ENCODE measurements around the gene PLA2G4C. TPM values are rescaled to one million over a fixed set of nuclear protein-coding genes. Genes with fewer than 3 reads are reported as not detected.

PLA2G4C gene
- total RNA-seq, 1 experiment from 2014 or later = 4.5 TPM

DNA sequence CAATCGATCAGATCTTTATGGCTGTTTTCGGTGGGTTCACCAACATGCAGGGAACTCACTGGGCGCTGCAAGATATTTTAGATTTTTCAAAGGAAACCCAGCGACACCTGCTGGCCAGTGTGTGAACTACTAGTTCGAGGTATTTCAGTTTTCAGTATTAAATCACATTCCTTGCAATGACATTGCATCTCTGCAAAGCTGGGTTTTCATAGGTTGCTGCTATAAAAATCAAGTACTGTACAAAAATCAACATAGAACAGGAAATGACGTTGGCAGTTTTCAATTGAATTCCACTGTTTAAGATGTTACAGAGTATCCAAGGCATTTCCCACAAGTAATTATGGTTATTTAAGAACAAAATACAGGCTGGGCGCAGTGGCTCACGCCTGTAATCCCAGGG, 41.9 kb upstream of the PLA2G4C start:
- H3K27ac Mint-ChIP-seq = peak overlapping the region; percentile 57; the same call in 1 of the 2 replicates
- ChIA-PET POLR2A (no interaction called here), CTCF (interaction anchor here (0.6 to 2.4 kb wide), 18 partner anchors 11 to 526 kb away, joined by 3 to 11 read pairs (median 4); partner anchors contain the start of genes LIG1, PLA2G4C and ZSWIM9)
- peaks cover 23% of the 10 kb centered on the region for H3K36me3 Mint-ChIP-seq
- no peaks in the 10 kb centered on the region for H3K27me3 Mint-ChIP-seq (ENCODE audit: low read depth)
- H3K4me3 Mint-ChIP-seq = no peak overlapping the region
- DNase-seq (ENCODE audit: low spot score) (peak; percentile 72), ATAC-seq (peak; percentile 59)
- no peaks in the 10 kb centered on the region for H3K4me1 Mint-ChIP-seq
- TF ChIP-seq, protein P1, sequence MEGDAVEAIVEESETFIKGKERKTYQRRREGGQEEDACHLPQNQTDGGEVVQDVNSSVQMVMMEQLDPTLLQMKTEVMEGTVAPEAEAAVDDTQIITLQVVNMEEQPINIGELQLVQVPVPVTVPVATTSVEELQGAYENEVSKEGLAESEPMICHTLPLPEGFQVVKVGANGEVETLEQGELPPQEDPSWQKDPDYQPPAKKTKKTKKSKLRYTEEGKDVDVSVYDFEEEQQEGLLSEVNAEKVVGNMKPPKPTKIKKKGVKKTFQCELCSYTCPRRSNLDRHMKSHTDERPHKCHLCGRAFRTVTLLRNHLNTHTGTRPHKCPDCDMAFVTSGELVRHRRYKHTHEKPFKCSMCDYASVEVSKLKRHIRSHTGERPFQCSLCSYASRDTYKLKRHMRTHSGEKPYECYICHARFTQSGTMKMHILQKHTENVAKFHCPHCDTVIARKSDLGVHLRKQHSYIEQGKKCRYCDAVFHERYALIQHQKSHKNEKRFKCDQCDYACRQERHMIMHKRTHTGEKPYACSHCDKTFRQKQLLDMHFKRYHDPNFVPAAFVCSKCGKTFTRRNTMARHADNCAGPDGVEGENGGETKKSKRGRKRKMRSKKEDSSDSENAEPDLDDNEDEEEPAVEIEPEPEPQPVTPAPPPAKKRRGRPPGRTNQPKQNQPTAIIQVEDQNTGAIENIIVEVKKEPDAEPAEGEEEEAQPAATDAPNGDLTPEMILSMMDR (IDR thresholded peaks at IDR 0.05) = peak; percentile 79
- no peak for TF ChIP-seq E2F5 (CRISPR knock-in tag; IDR thresholded peaks at IDR 0.05)
- H3K9me3 Mint-ChIP-seq = no peaks in the 10 kb centered on the region

GRCh38 chr19:48149430-48149829, 38.8 kb upstream of the PLA2G4C start:
- TF ChIP-seq ESRRA (CRISPR knock-in tag; IDR thresholded peaks at IDR 0.05; ENCODE audit: borderline replicate concordance) (no peak), PREB (CRISPR knock-in tag; IDR thresholded peaks at IDR 0.05; ENCODE audit: borderline replicate concordance) (no peak), TP53 (CRISPR knock-in tag; IDR thresholded peaks at IDR 0.05) (no peak), ELF4 (CRISPR knock-in tag; IDR thresholded peaks at IDR 0.05; ENCODE audit: low read depth) (no peak), SOX15 (CRISPR knock-in tag; IDR thresholded peaks at IDR 0.05) (no peak)
- Mint-ChIP-seq H3K36me3 (peaks cover 32% of the 10 kb centered on the region), H3K4me1 (no peaks in the 10 kb centered on the region), H3K4me3 (no peak overlapping the region), H3K9me3 (no peaks in the 10 kb centered on the region), H3K27ac (no peak overlapping the region), H3K27me3 (ENCODE audit: low read depth) (no peaks in the 10 kb centered on the region)
- DNase-seq (ENCODE audit: low spot score) (no peak), ATAC-seq (no peak)
- POLR2A ChIA-PET = no interaction called here
- CTCF ChIA-PET = interaction anchor here (0.6 kb wide), 1 partner anchor 20 kb away, joined by 4 read pairs; no protein-coding TSS in a partner anchor

GRCh38 chr19:48148576-48148975, 38.0 kb upstream of the PLA2G4C start:
- Mint-ChIP-seq H3K9me3 (no peaks in the 10 kb centered on the region), H3K36me3 (peaks cover 39% of the 10 kb centered on the region), H3K27ac (no peak overlapping the region), H3K4me3 (no peak overlapping the region), H3K4me1 (no peaks in the 10 kb centered on the region), H3K27me3 (ENCODE audit: low read depth) (no peaks in the 10 kb centered on the region)
- CTCF ChIA-PET = no interaction called here
- DNase-seq (ENCODE audit: low spot score) = no peak
- POLR2A ChIA-PET = no interaction called here
- no peak for ATAC-seq
- TF ChIP-seq EMX1 (CRISPR knock-in tag; IDR thresholded peaks at IDR 0.05) = no peak
- no peak for TF ChIP-seq ATF1 (CRISPR knock-in tag; IDR thresholded peaks at IDR 0.05)
- TF ChIP-seq ELF4 (CRISPR knock-in tag; IDR thresholded peaks at IDR 0.05; ENCODE audit: low read depth) = no peak
- TF ChIP-seq, protein P2, sequence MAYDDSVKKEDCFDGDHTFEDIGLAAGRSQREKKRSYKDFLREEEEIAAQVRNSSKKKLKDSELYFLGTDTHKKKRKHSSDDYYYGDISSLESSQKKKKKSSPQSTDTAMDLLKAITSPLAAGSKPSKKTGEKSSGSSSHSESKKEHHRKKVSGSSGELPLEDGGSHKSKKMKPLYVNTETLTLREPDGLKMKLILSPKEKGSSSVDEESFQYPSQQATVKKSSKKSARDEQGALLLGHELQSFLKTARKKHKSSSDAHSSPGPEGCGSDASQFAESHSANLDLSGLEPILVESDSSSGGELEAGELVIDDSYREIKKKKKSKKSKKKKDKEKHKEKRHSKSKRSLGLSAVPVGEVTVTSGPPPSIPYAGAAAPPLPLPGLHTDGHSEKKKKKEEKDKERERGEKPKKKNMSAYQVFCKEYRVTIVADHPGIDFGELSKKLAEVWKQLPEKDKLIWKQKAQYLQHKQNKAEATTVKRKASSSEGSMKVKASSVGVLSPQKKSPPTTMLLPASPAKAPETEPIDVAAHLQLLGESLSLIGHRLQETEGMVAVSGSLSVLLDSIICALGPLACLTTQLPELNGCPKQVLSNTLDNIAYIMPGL (CRISPR knock-in tag; IDR thresholded peaks at IDR 0.05) = no peak
- TF ChIP-seq, protein P3, sequence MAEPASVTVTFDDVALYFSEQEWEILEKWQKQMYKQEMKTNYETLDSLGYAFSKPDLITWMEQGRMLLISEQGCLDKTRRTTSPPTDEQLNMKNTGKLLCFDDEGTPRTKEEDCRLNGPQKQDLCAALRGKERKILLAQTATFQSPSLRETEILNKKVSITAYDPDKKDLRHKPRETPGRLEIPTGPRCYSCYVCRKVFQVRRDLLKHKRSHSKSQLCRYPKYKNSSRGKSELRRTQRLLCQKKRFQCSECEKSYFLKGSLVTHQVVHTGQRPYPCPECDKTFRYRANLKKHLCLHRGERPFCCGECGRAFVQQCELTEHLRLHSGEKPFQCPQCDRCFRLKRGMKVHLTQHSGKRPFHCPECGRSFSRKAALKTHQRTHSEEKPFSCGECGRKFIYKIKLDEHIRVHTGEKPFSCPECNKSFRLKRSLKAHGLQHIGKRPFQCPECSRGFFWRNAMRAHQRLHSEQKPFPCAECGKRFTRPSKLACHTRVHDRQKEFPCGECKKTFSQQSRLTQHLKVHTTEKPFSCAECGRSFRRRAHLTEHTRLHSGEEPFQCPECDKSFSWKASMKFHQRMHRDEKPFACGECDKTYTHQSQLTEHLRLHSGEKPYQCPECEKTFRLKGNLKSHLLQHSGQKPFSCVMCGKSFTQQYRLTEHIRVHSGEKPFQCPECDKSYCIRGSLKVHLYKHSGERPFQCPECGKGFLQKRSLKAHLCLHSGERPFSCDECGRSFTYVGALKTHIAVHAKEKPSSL (CRISPR knock-in tag; conservative IDR thresholded peaks at IDR 0.05) = no peak
- TF ChIP-seq NFYB (CRISPR knock-in tag; conservative IDR thresholded peaks at IDR 0.05; ENCODE audit: low read depth) = no peak
- no peak for TF ChIP-seq SP1 (CRISPR knock-in tag; conservative IDR thresholded peaks at IDR 0.05)
- TF ChIP-seq, protein P4, sequence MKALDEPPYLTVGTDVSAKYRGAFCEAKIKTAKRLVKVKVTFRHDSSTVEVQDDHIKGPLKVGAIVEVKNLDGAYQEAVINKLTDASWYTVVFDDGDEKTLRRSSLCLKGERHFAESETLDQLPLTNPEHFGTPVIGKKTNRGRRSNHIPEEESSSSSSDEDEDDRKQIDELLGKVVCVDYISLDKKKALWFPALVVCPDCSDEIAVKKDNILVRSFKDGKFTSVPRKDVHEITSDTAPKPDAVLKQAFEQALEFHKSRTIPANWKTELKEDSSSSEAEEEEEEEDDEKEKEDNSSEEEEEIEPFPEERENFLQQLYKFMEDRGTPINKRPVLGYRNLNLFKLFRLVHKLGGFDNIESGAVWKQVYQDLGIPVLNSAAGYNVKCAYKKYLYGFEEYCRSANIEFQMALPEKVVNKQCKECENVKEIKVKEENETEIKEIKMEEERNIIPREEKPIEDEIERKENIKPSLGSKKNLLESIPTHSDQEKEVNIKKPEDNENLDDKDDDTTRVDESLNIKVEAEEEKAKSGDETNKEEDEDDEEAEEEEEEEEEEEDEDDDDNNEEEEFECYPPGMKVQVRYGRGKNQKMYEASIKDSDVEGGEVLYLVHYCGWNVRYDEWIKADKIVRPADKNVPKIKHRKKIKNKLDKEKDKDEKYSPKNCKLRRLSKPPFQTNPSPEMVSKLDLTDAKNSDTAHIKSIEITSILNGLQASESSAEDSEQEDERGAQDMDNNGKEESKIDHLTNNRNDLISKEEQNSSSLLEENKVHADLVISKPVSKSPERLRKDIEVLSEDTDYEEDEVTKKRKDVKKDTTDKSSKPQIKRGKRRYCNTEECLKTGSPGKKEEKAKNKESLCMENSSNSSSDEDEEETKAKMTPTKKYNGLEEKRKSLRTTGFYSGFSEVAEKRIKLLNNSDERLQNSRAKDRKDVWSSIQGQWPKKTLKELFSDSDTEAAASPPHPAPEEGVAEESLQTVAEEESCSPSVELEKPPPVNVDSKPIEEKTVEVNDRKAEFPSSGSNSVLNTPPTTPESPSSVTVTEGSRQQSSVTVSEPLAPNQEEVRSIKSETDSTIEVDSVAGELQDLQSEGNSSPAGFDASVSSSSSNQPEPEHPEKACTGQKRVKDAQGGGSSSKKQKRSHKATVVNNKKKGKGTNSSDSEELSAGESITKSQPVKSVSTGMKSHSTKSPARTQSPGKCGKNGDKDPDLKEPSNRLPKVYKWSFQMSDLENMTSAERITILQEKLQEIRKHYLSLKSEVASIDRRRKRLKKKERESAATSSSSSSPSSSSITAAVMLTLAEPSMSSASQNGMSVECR (CRISPR knock-in tag; IDR thresholded peaks at IDR 0.05; ENCODE audit: borderline replicate concordance) = no peak
- TF ChIP-seq, protein P5, sequence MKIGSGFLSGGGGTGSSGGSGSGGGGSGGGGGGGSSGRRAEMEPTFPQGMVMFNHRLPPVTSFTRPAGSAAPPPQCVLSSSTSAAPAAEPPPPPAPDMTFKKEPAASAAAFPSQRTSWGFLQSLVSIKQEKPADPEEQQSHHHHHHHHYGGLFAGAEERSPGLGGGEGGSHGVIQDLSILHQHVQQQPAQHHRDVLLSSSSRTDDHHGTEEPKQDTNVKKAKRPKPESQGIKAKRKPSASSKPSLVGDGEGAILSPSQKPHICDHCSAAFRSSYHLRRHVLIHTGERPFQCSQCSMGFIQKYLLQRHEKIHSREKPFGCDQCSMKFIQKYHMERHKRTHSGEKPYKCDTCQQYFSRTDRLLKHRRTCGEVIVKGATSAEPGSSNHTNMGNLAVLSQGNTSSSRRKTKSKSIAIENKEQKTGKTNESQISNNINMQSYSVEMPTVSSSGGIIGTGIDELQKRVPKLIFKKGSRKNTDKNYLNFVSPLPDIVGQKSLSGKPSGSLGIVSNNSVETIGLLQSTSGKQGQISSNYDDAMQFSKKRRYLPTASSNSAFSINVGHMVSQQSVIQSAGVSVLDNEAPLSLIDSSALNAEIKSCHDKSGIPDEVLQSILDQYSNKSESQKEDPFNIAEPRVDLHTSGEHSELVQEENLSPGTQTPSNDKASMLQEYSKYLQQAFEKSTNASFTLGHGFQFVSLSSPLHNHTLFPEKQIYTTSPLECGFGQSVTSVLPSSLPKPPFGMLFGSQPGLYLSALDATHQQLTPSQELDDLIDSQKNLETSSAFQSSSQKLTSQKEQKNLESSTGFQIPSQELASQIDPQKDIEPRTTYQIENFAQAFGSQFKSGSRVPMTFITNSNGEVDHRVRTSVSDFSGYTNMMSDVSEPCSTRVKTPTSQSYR (CRISPR knock-in tag; IDR thresholded peaks at IDR 0.05) = no peak
- TF ChIP-seq E2F5 (CRISPR knock-in tag; IDR thresholded peaks at IDR 0.05) = no peak

Data from WTC11 (cell line).